HepG2 (cell line): Measurements from ENCODE around the gene MACROD2. TPM values are rescaled to one million over a fixed set of nuclear protein-coding genes. Genes with fewer than 3 reads are reported as not detected.

ENCODE experiments used
- CEBPG ChIP-seq: IDR thresholded peaks from 2 replicates; pipeline ENCODE4 v1.6.1; 2016
- CREM ChIP-seq, 2 experiments: sonication (generic) in 1 of 2; formaldehyde crosslinking in 1 of 2; IDR thresholded peaks; 2 replicates each; pipeline versions ENCODE4 v1.4.0 to v1.6.1; 2016 to 2020; ENCODE audit warnings: antibody characterized with exemption in 1 of 2, mild to moderate bottlenecking in 1 of 2, missing genetic modification reagents in 1 of 2
- FIP1L1 ChIP-seq: fragments of 200-400 bp; formaldehyde crosslinking; IDR thresholded peaks from 2 replicates; pipeline ENCODE4 v1.6.1; 2018; ENCODE audit warnings: low read depth, mild to moderate bottlenecking, low read length, moderate library complexity, borderline replicate concordance; ENCODE audit not compliant: insufficient read depth
- ISX ChIP-seq: sonication (generic); formaldehyde crosslinking; conservative IDR thresholded peaks from 2 replicates; pipeline ENCODE4 v1.5.0; 2020; ENCODE audit warnings: missing genetic modification reagents
- KDM3A ChIP-seq: IDR thresholded peaks from 2 replicates; pipeline ENCODE4 v1.6.1; 2018; ENCODE audit warnings: low read depth, missing compliant biosample characterization
- NR1H2 ChIP-seq: sonication (generic); formaldehyde crosslinking; IDR thresholded peaks from 2 replicates; pipeline ENCODE4 v1.8.1; 2022; ENCODE audit warnings: low read depth, missing genetic modification reagents, borderline replicate concordance
- PLRG1 ChIP-seq: fragments of 450-650 bp; conservative IDR thresholded peaks from 2 replicates; pipeline ENCODE4 v1.6.1; 2016
- RAD51 ChIP-seq: fragments of 450-650 bp; IDR thresholded peaks from 2 replicates; pipeline ENCODE4 v1.6.1; 2016; ENCODE audit warnings: borderline replicate concordance
- RCOR2 ChIP-seq: IDR thresholded peaks from 2 replicates; pipeline ENCODE4 v1.6.1; 2016; ENCODE audit warnings: missing biosample characterization, missing genetic modification reagents
- RXRB ChIP-seq: IDR thresholded peaks from 2 replicates; pipeline ENCODE4 v1.6.1; 2016; ENCODE audit warnings: borderline replicate concordance, missing genetic modification reagents, missing compliant biosample characterization
- SRSF9 ChIP-seq: fragments of 200-400 bp; formaldehyde crosslinking; IDR thresholded peaks from 2 replicates; pipeline ENCODE4 v1.6.1; 2018; ENCODE audit warnings: borderline replicate concordance, mild to moderate bottlenecking, low read depth, low read length; ENCODE audit not compliant: insufficient read depth, poor library complexity, severe bottlenecking
- TCF7 ChIP-seq: sonication (generic); IDR thresholded peaks from 2 replicates; pipeline ENCODE4 v1.6.1; 2016; ENCODE audit warnings: antibody characterized with exemption, low read depth
- ZNF337 ChIP-seq: sonication (generic); formaldehyde crosslinking; IDR thresholded peaks from 2 replicates; pipeline ENCODE4 v1.5.1; 2020; ENCODE audit warnings: missing genetic modification reagents, low read depth, mild to moderate bottlenecking, borderline replicate concordance
- ZNF564 ChIP-seq: sonication (generic); formaldehyde crosslinking; IDR thresholded peaks from 2 replicates; pipeline ENCODE4 v1.8.1; 2023; ENCODE audit warnings: mild to moderate bottlenecking, missing genetic modification reagents
- ZNF713 ChIP-seq: sonication (generic); formaldehyde crosslinking; IDR thresholded peaks from 2 replicates; pipeline ENCODE4 v1.4.0; 2020; ENCODE audit warnings: mild to moderate bottlenecking, missing genetic modification reagents
- ZNF749 ChIP-seq: sonication (generic); formaldehyde crosslinking; IDR thresholded peaks from 2 replicates; pipeline ENCODE4 v1.8.0; 2022; ENCODE audit warnings: mild to moderate bottlenecking, missing genetic modification reagents, moderate library complexity, borderline replicate concordance
- ZNF83 ChIP-seq: sonication (generic); formaldehyde crosslinking; IDR thresholded peaks from 2 replicates; pipeline ENCODE4 v1.4.0; 2020; ENCODE audit warnings: missing genetic modification reagents, mild to moderate bottlenecking, borderline replicate concordance
- polyA plus RNA-seq, 8 experiments: library from polyadenylated mRNA; depleted of rRNA in 3 of 8; stranded (reverse) in 7 of 8; unstranded in 1 of 8; fragments of >200 nt; fragmentation: Illumina TruSeq in 4 of 8; extraction: Trizol in 4 of 8; gene quantifications; 2 replicates each; pipeline versions ENCODE4 v1.2.1 to v1.2.3, GENCODE V29; 2011 to 2016; ENCODE audit warnings: low read depth in 4 of 8, missing spikeins in 1 of 8, mixed read lengths in 1 of 8; ENCODE audit not compliant: insufficient read depth in 1 of 8
- total RNA-seq, 5 experiments: library from RNA; depleted of rRNA; stranded (reverse); fragments of >200 nt; fragmentation: Illumina TruSeq; extraction: Trizol; gene quantifications; 2 replicates each; pipeline ENCODE4 v1.2.3, GENCODE V29; 2016; ENCODE audit warnings: low read depth in 1 of 5
- TF ChIP-seq, protein P1 (sequence below): sonication (generic); formaldehyde crosslinking; IDR thresholded peaks from 2 replicates; pipeline ENCODE4 v1.8.0; 2022; ENCODE audit warnings: low read depth, missing genetic modification reagents
- TF ChIP-seq, protein P2 (sequence below): sonication (generic); formaldehyde crosslinking; conservative IDR thresholded peaks from 2 replicates; pipeline ENCODE4 v1.8.0; 2022; ENCODE audit warnings: mild to moderate bottlenecking, moderate library complexity, missing genetic modification reagents
- TF ChIP-seq, protein P3 (sequence below): sonication (generic); formaldehyde crosslinking; IDR thresholded peaks from 2 replicates; pipeline ENCODE4 v1.4.0; 2020; ENCODE audit warnings: mild to moderate bottlenecking, missing genetic modification reagents
- TF ChIP-seq, protein P4 (sequence below): sonication (generic); formaldehyde crosslinking; IDR thresholded peaks from 2 replicates; pipeline ENCODE4 v1.5.0; 2020; ENCODE audit warnings: missing genetic modification reagents, mild to moderate bottlenecking, borderline replicate concordance
- TF ChIP-seq, protein P5 (sequence below): sonication (generic); formaldehyde crosslinking; IDR thresholded peaks from 2 replicates; pipeline ENCODE4 v1.4.0; 2020; ENCODE audit warnings: missing genetic modification reagents, borderline replicate concordance

Gene MACROD2
- total and polyA plus RNA-seq, 2 of the 13 experiments (the other 11 are each of a cell fraction or from before 2014, with no cell fraction given) = 0.13 to 0.51 TPM

DNA sequence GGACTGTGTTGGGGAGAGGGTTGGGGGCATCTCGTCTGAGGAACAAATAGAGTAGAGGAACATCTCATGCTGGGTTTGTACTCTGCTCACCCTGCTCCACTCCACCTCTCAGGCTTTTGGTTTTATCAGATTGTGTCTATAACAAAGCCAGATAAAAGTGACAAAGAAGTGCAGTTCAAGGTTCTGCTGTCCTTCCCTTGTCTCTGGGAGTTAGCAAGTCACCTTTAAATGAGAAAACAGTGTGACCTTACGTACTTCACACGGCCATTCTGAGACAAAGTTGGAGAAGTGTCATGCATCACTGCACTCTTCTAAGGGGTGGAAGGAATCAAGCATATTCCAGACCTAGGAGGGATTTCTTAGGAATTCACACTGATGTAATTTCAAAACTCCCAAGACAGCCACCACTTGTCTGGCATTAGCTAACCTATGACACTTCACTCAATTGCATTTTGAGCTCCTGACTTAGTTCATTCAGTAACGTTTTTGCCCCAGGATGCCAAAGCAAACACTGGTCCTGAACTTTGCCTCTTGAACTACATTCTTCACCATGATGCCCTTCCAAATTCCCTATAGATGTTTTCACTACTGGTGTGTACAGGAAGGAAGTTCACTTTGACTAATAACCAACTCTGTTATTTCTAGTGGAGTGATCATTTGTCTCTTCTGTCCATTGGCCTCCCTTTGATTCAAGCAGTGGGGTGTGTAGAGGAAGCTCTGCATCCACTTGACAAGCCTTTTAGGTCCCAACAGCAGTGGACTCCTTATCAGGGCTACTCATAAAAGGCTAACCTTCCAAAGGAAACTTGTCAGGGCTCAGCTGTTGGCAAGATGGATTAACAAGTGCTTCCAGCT lies 989.7 kb downstream of the MACROD2 start (continued):
- peak; percentile 44; the same call in 1 of the 2 replicates for TF ChIP-seq ZNF564 (CRISPR knock-in tag)
- TF ChIP-seq PLRG1 = no peak
- peak; percentile 75; the same call in 1 of the 2 replicates for TF ChIP-seq ZNF713 (CRISPR knock-in tag)
- TF ChIP-seq, protein P1, sequence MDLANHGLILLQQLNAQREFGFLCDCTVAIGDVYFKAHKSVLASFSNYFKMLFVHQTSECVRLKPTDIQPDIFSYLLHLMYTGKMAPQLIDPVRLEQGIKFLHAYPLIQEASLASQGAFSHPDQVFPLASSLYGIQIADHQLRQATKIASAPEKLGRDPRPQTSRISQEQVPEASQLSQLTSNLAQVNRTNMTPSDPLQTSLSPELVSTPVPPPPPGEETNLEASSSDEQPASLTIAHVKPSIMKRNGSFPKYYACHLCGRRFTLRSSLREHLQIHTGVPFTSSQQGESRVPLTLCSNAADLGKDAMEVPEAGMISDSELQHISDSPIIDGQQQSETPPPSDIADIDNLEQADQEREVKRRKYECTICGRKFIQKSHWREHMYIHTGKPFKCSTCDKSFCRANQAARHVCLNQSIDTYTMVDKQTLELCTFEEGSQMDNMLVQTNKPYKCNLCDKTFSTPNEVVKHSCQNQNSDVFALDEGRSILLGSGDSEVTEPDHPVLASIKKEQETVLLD (CRISPR knock-in tag) = no peak
- peak; percentile 73; the same call in 1 of the 2 replicates for TF ChIP-seq KDM3A (CRISPR knock-in tag)
- TF ChIP-seq ZNF83 = no peak
- TF ChIP-seq FIP1L1 = no peak
- no peak for TF ChIP-seq ISX (CRISPR knock-in tag)
- TF ChIP-seq ZNF337 (CRISPR knock-in tag) = no peak
- TF ChIP-seq, protein P2, sequence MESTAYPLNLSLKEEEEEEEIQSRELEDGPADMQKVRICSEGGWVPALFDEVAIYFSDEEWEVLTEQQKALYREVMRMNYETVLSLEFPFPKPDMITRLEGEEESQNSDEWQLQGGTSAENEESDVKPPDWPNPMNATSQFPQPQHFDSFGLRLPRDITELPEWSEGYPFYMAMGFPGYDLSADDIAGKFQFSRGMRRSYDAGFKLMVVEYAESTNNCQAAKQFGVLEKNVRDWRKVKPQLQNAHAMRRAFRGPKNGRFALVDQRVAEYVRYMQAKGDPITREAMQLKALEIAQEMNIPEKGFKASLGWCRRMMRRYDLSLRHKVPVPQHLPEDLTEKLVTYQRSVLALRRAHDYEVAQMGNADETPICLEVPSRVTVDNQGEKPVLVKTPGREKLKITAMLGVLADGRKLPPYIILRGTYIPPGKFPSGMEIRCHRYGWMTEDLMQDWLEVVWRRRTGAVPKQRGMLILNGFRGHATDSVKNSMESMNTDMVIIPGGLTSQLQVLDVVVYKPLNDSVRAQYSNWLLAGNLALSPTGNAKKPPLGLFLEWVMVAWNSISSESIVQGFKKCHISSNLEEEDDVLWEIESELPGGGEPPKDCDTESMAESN (CRISPR knock-in tag) = peak; percentile 86
- TF ChIP-seq, protein P3, sequence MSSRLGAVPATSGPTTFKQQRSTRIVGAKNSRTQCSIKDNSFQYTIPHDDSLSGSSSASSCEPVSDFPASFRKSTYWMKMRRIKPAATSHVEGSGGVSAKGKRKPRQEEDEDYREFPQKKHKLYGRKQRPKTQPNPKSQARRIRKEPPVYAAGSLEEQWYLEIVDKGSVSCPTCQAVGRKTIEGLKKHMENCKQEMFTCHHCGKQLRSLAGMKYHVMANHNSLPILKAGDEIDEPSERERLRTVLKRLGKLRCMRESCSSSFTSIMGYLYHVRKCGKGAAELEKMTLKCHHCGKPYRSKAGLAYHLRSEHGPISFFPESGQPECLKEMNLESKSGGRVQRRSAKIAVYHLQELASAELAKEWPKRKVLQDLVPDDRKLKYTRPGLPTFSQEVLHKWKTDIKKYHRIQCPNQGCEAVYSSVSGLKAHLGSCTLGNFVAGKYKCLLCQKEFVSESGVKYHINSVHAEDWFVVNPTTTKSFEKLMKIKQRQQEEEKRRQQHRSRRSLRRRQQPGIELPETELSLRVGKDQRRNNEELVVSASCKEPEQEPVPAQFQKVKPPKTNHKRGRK (CRISPR knock-in tag) = peak; percentile 78
- TF ChIP-seq, protein P4, sequence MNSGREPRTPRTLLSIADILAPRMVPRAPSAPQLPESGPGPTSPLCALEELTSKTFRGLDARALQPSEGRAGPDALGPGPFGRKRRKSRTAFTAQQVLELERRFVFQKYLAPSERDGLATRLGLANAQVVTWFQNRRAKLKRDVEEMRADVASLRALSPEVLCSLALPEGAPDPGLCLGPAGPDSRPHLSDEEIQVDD (CRISPR knock-in tag) = no peak
- TF ChIP-seq SRSF9 = no peak
- peak; percentile 99 for TF ChIP-seq RCOR2 (CRISPR knock-in tag)
- TF ChIP-seq, protein P5, sequence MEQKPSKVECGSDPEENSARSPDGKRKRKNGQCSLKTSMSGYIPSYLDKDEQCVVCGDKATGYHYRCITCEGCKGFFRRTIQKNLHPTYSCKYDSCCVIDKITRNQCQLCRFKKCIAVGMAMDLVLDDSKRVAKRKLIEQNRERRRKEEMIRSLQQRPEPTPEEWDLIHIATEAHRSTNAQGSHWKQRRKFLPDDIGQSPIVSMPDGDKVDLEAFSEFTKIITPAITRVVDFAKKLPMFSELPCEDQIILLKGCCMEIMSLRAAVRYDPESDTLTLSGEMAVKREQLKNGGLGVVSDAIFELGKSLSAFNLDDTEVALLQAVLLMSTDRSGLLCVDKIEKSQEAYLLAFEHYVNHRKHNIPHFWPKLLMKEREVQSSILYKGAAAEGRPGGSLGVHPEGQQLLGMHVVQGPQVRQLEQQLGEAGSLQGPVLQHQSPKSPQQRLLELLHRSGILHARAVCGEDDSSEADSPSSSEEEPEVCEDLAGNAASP (CRISPR knock-in tag) = peak; percentile 90
- peak; percentile 94 for TF ChIP-seq TCF7
- peak; percentile 92 for TF ChIP-seq CEBPG (CRISPR knock-in tag)
- peak; percentile 99 for TF ChIP-seq RXRB (CRISPR knock-in tag)
- no peak for TF ChIP-seq NR1H2 (CRISPR knock-in tag)
- TF ChIP-seq CREM (IDR thresholded peaks at IDR 0.05) = peak; percentile 97
- TF ChIP-seq CREM (CRISPR knock-in tag; IDR thresholded peaks at IDR 0.05) = no peak
- no peak for TF ChIP-seq RAD51
- peak; percentile 72; the same call in 1 of the 2 replicates for TF ChIP-seq ZNF749 (CRISPR knock-in tag)
